SK-N-MC (cell line): ENCODE results near the gene ARPC5L.

Source experiments
- EZH2 ChIP-seq: fragments of 200-600 bp; sonication (generic); IDR thresholded peaks from one replicate; pipeline ENCODE4 v1.6.1; 2017; ENCODE audit warnings: antibody characterized with exemption
- POLR2AphosphoS5 ChIP-seq: IDR thresholded peaks from 2 replicates; pipeline ENCODE4 v1.6.1; 2012; ENCODE audit warnings: mild to moderate bottlenecking, low read depth, low read length, borderline replicate concordance

GRCh38 chr9:124818431-124819281 is 43.3 kb upstream of the ARPC5L start:
- TF ChIP-seq EZH2: no peak
- TF ChIP-seq POLR2AphosphoS5: no peak
